Activated CD4-positive, alpha-beta memory T cell treated with anti-CD3 and anti-CD28 coated beads for 36 hours (primary cell): ENCODE data around the gene KIF13A. TPM values are rescaled to one million over a fixed set of nuclear protein-coding genes. Genes with fewer than 3 reads are reported as not detected.
"Not testable (repeated sequence)": the region's sequence is repeated elsewhere in the genome, so short reads cannot be mapped to it uniquely, and the experiment has no call there.

ENCODE experiments used
- CTCF ChIA-PET: fragments of 350-600 bp; sonication (Branson Sonifier 250); formaldehyde crosslinking; loops from one replicate; lab custom pipeline; 2021; ENCODE audit warnings: antibody characterized with exemption, inconsistent platforms; lab: Charles Lee
- POLR2A ChIA-PET: fragments of 350-600 bp; sonication (Branson Sonifier 250); formaldehyde crosslinking; loops from one replicate; lab custom pipeline; 2021; ENCODE audit warnings: antibody characterized with exemption; lab: Charles Lee
- DNase-seq: peaks from one replicate; pipeline ENCODE4 v3.0.0-alpha.2; 2020
- H3K27ac Mint-ChIP-seq: one replicate; pipeline ENCODE4 v1.8.0; 2021; ENCODE audit warnings: mixed read lengths
- H3K27me3 Mint-ChIP-seq: one replicate; pipeline ENCODE4 v1.8.0; 2021; ENCODE audit warnings: mixed read lengths
- H3K36me3 Mint-ChIP-seq: one replicate; pipeline ENCODE4 v1.8.0; 2021; ENCODE audit warnings: mixed read lengths
- H3K4me1 Mint-ChIP-seq: one replicate; pipeline ENCODE4 v1.8.0; 2021; ENCODE audit warnings: low read depth, mixed read lengths
- H3K4me3 Mint-ChIP-seq: one replicate; pipeline ENCODE4 v1.8.0; 2021; ENCODE audit warnings: mild to moderate bottlenecking, mixed read lengths
- H3K9me3 Mint-ChIP-seq: one replicate; pipeline ENCODE4 v1.8.0; 2021; ENCODE audit warnings: mixed read lengths
- intact Hi-C: fragments of 100-400 bp; cut with micrococcal nuclease; formaldehyde crosslinking; loops from one replicate; pipeline ENCODE4 v1.15.1; 2023
- total RNA-seq, 2 experiments: library from RNA; stranded (reverse); gene quantifications; one replicate each; pipeline ENCODE4 v1.2.3, GENCODE V29; 2021

KIF13A gene
- total RNA-seq, 2 experiments from 2014 or later = 0.07 TPM; not detected in 1

GRCh38 chr6:17807431-17807830, 180.0 kb downstream of the KIF13A start:
- H3K4me1 Mint-ChIP-seq, H3K4me3 Mint-ChIP-seq, H3K27me3 Mint-ChIP-seq, intact Hi-C loops, POLR2A ChIA-PET, DNase-seq, H3K36me3 Mint-ChIP-seq, H3K27ac Mint-ChIP-seq: not testable (repeated sequence)
- H3K9me3 Mint-ChIP-seq = peaks cover 11% of the 10 kb centered on the region
- CTCF ChIA-PET = interaction anchor here (4.8 kb wide), 1 partner anchor 10 kb away, joined by 26 read pairs; no protein-coding TSS in a partner anchor

DNA sequence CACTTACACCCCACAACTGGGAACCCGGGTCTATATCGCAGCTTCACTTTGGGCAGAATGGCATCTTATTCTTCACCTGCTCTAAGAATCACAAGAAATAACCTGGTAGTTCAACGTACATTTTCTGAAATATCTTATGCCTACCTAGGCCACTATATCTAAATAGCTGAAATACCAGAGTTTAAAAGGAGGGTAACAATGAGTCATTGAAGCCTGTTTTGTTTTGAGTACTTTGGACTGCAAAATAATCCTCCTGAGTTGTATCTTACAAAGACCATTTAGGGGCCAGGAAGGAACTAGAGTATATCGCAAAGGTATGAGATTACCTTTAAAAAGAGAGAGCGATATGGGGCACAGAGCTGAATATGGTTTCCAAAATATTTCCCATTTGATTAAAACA, 184.0 kb downstream of the KIF13A start:
- Mint-ChIP-seq H3K4me3 (no peak overlapping the region), H3K9me3 (peaks cover 9% of the 10 kb centered on the region), H3K27me3 (peaks cover 8% of the 10 kb centered on the region), H3K4me1 (no peaks in the 10 kb centered on the region), H3K27ac (no peak overlapping the region), H3K36me3 (no peaks in the 10 kb centered on the region)
- intact Hi-C loops = loop anchor here (5.0 kb wide), 1 partner anchor 201 kb away; the partner anchor contains the start of gene FAM8A1
- ChIA-PET CTCF (interaction anchor here (0.6 to 4.8 kb wide), 21 partner anchors 10 to 649 kb away, joined by 3 to 29 read pairs (median 7); partner anchors contain the start of gene FAM8A1), POLR2A (interaction anchor here (1.4 kb wide), 1 partner anchor 15 kb away, joined by 3 read pairs; no protein-coding TSS in a partner anchor)
- DNase-seq = no peak

GRCh38 chr6:17798477-17799154, 188.8 kb downstream of the KIF13A start:
- Mint-ChIP-seq H3K36me3 (no peaks in the 10 kb centered on the region), H3K4me3 (no peak overlapping the region), H3K9me3 (no peaks in the 10 kb centered on the region), H3K27ac (no peak overlapping the region), H3K4me1 (no peaks in the 10 kb centered on the region), H3K27me3 (peaks cover 3% of the 10 kb centered on the region)
- no peak for DNase-seq
- CTCF ChIA-PET = interaction anchor here (1.2 kb wide), 1 partner anchor 20 kb away, joined by 3 read pairs; no protein-coding TSS in a partner anchor
- intact Hi-C loops = no loop called here
- POLR2A ChIA-PET = no interaction called here

DNA sequence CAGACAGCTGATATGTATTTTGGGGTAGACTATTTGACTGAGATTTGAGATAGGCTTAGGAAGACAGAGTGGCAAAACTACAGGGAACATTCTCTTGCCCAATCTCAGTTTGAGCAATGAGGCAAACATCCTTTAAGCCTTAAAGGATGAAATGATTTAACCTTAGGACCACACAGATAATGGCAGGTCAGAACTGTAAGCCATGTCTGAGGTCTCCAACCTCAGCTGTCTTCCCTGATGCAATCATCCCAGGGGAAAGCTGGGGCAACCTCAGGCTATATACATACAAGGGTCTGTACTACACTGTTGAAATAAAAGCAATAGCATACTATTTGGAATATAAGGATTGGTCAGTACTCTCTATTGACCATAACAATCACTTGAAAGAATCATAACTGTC, 196.9 kb downstream of the KIF13A start:
- CTCF ChIA-PET = interaction anchor here (1.9 kb wide), 1 partner anchor 14 kb away, joined by 12 read pairs; no protein-coding TSS in a partner anchor
- POLR2A ChIA-PET = no interaction called here
- H3K4me1 Mint-ChIP-seq = no peaks in the 10 kb centered on the region
- no peak overlapping the region for H3K4me3 Mint-ChIP-seq
- intact Hi-C loops = no loop called here
- H3K36me3 Mint-ChIP-seq = no peaks in the 10 kb centered on the region
- no peak overlapping the region for H3K27ac Mint-ChIP-seq
- H3K9me3 Mint-ChIP-seq = no peaks in the 10 kb centered on the region
- no peaks in the 10 kb centered on the region for H3K27me3 Mint-ChIP-seq
- no peak for DNase-seq

DNA sequence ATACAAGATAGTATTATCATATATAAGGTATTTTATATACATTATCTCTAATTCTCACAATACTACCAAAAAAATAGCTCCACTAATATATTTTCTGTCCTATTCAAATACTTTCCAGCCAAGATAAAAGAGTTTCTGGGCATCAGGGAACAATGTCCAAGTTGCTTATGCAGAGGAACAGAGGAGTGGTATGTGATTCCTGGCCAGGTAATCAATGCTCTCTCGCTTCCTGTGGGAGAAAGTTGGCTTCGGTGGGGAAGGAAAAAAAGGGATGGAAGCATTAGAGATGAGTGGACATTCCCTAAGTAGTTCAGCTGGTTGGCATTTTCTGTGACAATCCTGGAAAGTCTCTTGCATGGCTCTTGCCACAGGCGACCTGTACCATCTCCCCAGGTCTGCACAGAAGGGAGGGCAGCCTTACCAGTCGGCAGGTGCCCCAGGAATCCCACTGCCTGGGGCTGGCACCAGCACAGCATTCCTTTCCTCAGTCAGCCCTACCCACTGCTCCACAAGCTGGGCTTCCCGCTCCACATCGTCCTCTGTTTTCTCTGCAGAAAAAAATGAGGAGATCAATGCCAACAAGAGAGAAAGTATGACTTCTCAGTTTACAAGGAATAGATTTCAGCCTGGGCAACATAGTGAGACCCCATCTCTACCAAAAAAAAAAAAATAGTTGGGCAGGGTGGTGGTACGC, 202.2 kb downstream of the KIF13A start:
- Mint-ChIP-seq H3K9me3 (no peaks in the 10 kb centered on the region), H3K36me3 (no peaks in the 10 kb centered on the region)

DNA sequence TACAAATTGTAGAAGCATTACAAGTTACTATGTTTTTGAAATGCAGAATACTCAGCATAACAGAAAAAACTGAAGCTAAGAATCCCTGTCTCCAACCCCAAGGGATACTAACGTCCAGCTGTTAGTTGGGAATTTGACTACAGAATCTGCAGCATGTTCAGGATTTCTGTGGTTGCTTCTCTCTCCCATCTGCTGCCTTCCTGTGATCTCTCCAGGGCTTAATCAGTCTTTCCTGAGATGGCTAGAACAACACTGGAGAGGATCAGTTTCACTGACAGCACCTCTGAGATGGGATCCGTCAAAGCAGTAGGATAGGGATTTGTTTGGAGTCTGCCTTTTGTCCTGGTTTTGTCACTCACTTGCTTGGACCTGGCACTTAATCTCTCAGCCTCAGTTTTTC, 207.4 kb downstream of the KIF13A start:
- intact Hi-C loops = no loop called here
- DNase-seq = no peak
- Mint-ChIP-seq H3K4me1 (no peaks in the 10 kb centered on the region), H3K36me3 (no peaks in the 10 kb centered on the region), H3K4me3 (no peak overlapping the region), H3K9me3 (no peaks in the 10 kb centered on the region), H3K27me3 (no peaks in the 10 kb centered on the region), H3K27ac (no peak overlapping the region)
- CTCF ChIA-PET = no interaction called here
- POLR2A ChIA-PET = no interaction called here

More for the DNA sequence above, 202.2 kb downstream of the KIF13A start:
- no peak for DNase-seq
- H3K4me1 Mint-ChIP-seq = no peaks in the 10 kb centered on the region
- no peaks in the 10 kb centered on the region for H3K27me3 Mint-ChIP-seq
- ChIA-PET POLR2A (interaction anchor here (0.6 kb wide), 1 partner anchor 39 kb away, joined by 4 read pairs; no protein-coding TSS in a partner anchor), CTCF (no interaction called here)
- intact Hi-C loops = no loop called here
- no peak overlapping the region for H3K4me3 Mint-ChIP-seq
- no peak overlapping the region for H3K27ac Mint-ChIP-seq

DNA sequence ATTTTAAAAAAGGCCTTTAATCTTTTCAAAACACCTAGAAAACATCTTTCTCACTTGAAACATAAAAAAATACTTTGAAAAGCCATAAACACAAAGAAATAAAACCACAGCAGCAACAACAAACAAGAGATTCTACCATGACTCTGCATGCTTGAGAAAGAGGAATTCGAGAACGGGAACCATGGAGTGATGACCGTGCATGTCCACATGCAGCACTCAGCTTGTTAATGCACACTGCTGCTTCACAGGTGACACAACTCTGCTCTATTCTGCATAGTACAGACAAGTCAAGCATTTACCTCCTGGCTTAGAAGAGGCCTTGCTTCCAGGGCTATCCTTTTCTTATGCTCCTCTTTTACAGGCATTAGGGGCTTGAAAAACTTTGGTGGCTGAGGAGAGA, 215.8 kb downstream of the KIF13A start:
- DNase-seq = no peak
- no peak overlapping the region for H3K4me3 Mint-ChIP-seq
- no peaks in the 10 kb centered on the region for H3K36me3 Mint-ChIP-seq
- intact Hi-C loops = no loop called here
- no peak overlapping the region for H3K27ac Mint-ChIP-seq
- H3K4me1 Mint-ChIP-seq = no peaks in the 10 kb centered on the region
- ChIA-PET POLR2A (no interaction called here), CTCF (no interaction called here)
- peaks cover 3% of the 10 kb centered on the region for H3K27me3 Mint-ChIP-seq
- no peaks in the 10 kb centered on the region for H3K9me3 Mint-ChIP-seq

GRCh38 chr6:17768881-17769280, 218.6 kb downstream of the KIF13A start:
- no peak overlapping the region for H3K4me3 Mint-ChIP-seq
- H3K27me3 Mint-ChIP-seq = peaks cover 5% of the 10 kb centered on the region
- intact Hi-C loops = no loop called here
- no peak for DNase-seq
- H3K4me1 Mint-ChIP-seq = no peaks in the 10 kb centered on the region
- H3K27ac Mint-ChIP-seq = no peak overlapping the region
- H3K36me3 Mint-ChIP-seq = no peaks in the 10 kb centered on the region
- ChIA-PET CTCF (no interaction called here), POLR2A (no interaction called here)
- no peaks in the 10 kb centered on the region for H3K9me3 Mint-ChIP-seq

- Mint-ChIP-seq H3K27ac (no peak overlapping the region), H3K4me1 (no peaks in the 10 kb centered on the region), H3K36me3 (no peaks in the 10 kb centered on the region), H3K4me3 (no peak overlapping the region), H3K9me3 (no peaks in the 10 kb centered on the region), H3K27me3 (peaks cover 5% of the 10 kb centered on the region)
- ChIA-PET POLR2A (no interaction called here), CTCF (no interaction called here)
- intact Hi-C loops = no loop called here
- no peak for DNase-seq
Observed at GRCh38 chr6:17768388-17768787, 219.0 kb downstream of the KIF13A start.

DNA sequence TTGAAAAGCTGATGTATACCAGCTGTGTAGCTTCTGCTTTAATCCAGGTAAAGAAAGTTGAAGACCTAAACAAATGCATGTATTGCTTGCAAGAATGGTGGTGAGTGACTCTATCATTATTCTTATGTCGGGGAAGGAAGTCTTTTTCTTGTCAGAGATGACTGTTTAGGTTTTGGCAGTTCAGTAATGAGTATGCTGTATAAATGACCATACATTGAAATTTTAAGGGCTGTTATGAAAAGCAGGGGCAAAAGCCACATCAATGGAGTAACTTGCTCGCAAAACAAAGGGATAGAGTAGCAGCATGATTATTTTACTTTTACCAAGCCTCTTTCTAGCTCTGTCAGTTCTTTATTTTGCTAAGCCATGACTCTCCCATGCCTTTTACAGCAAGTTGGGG, 224.8 kb downstream of the KIF13A start:
- Mint-ChIP-seq H3K9me3 (no peaks in the 10 kb centered on the region), H3K4me1 (no peaks in the 10 kb centered on the region), H3K27me3 (peaks cover 8% of the 10 kb centered on the region), H3K27ac (no peak overlapping the region), H3K36me3 (no peaks in the 10 kb centered on the region), H3K4me3 (no peak overlapping the region)
- POLR2A ChIA-PET = interaction anchor here (0.5 kb wide), 1 partner anchor 58 kb away, joined by 3 read pairs; no protein-coding TSS in a partner anchor
- no peak for DNase-seq
- CTCF ChIA-PET = no interaction called here
- intact Hi-C loops = no loop called here

GRCh38 chr6:17758119-17758518, 229.3 kb downstream of the KIF13A start:
- H3K4me3 Mint-ChIP-seq = no peak overlapping the region
- no peaks in the 10 kb centered on the region for H3K36me3 Mint-ChIP-seq
- no peak overlapping the region for H3K27ac Mint-ChIP-seq
- CTCF ChIA-PET = interaction anchor here (0.7 kb wide), 1 partner anchor 17 kb away, joined by 3 read pairs; no protein-coding TSS in a partner anchor
- POLR2A ChIA-PET = interaction anchor here (1.4 kb wide), 1 partner anchor 30 kb away, joined by 3 read pairs; no protein-coding TSS in a partner anchor
- peaks cover 4% of the 10 kb centered on the region for H3K27me3 Mint-ChIP-seq
- intact Hi-C loops = no loop called here
- no peaks in the 10 kb centered on the region for H3K4me1 Mint-ChIP-seq
- DNase-seq = no peak
- no peaks in the 10 kb centered on the region for H3K9me3 Mint-ChIP-seq

DNA sequence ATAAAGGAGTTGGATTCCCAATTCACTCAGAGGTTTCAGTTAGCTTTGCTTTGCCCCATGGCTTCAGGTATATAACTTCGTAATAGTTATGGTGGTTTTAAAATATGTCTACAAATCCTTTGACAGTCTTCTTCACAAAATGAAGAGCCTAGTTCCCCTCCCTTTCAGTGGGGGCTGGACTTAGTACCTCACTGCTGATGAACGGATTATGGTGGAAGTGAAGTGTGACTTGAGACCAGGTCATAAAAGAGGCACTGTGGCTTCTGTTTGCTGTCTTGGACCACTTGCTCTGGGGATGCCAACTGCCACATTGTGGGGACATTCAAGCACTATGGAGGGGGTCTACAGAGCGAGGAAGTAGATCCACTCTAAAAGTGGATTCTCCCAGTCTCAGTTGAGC, 233.2 kb downstream of the KIF13A start:
- H3K27ac Mint-ChIP-seq = no peak overlapping the region
- no peak for DNase-seq
- H3K9me3 Mint-ChIP-seq = no peaks in the 10 kb centered on the region
- CTCF ChIA-PET = no interaction called here
- POLR2A ChIA-PET = no interaction called here
- H3K4me3 Mint-ChIP-seq = no peak overlapping the region
- no peaks in the 10 kb centered on the region for H3K36me3 Mint-ChIP-seq
- no peaks in the 10 kb centered on the region for H3K27me3 Mint-ChIP-seq
- H3K4me1 Mint-ChIP-seq = no peaks in the 10 kb centered on the region
- intact Hi-C loops = no loop called here
